ENCODE results near the gene LHPP. TPM values are rescaled to one million over a fixed set of nuclear protein-coding genes. Genes with fewer than 3 reads are reported as not detected.

The LHPP gene
- total RNA-seq, 1 donor from 2014 or later = 15.3 TPM

- Mint-ChIP-seq H3K36me3 (ENCODE audit: low read depth) (peaks cover 2% of the 10 kb centered on the region), H3K9me3 (ENCODE audit: low read depth) (no peaks in the 10 kb centered on the region), H3K4me1 (ENCODE audit: low read depth) (no peaks in the 10 kb centered on the region), H3K4me3 (ENCODE audit: unreplicated experiment) (no peak overlapping the region), H3K27ac (ENCODE audit: unreplicated experiment) (no peak overlapping the region), H3K27me3 (ENCODE audit: low read depth) (no peaks in the 10 kb centered on the region)
- TF ChIP-seq CTCF (IDR thresholded peaks at IDR 0.05) = no peak
- no peak for DNase-seq (ENCODE audit: low spot score)
Measured at GRCh38 chr10:124478515-124478914, 16.9 kb downstream of the LHPP start.

GRCh38 chr10:124480860-124481259, 19.2 kb downstream of the LHPP start:
- DNase-seq (ENCODE audit: low spot score) = no peak
- Mint-ChIP-seq H3K36me3 (ENCODE audit: low read depth) (peaks cover 2% of the 10 kb centered on the region), H3K9me3 (ENCODE audit: low read depth) (no peaks in the 10 kb centered on the region), H3K27ac (ENCODE audit: unreplicated experiment) (no peak overlapping the region), H3K27me3 (ENCODE audit: low read depth) (no peaks in the 10 kb centered on the region), H3K4me3 (ENCODE audit: unreplicated experiment) (no peak overlapping the region), H3K4me1 (ENCODE audit: low read depth) (no peaks in the 10 kb centered on the region)
- TF ChIP-seq CTCF (IDR thresholded peaks at IDR 0.05) = no peak

DNA sequence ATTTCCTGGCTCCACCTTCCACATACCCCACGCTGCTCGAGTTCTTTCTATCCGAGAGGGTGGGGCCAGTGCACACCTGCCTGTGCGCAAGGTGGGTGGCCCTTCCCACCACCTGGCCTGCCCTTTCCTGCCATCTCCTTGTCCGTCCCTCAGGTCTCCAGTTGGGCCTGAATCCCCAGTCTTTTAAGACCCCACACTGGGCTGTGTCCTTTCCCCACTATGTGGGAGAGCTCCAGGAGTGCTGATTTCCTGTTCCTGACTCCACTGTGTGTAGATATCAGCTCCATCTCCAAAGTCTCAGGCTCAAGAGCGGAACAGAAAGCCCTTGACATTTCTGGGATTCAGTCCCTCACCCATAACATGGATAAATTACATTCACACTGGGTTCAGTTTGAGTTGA, 20.1 kb downstream of the LHPP start:
- H3K9me3 Mint-ChIP-seq (ENCODE audit: low read depth) = peaks cover 2% of the 10 kb centered on the region
- H3K27ac Mint-ChIP-seq (ENCODE audit: unreplicated experiment) = no peak overlapping the region
- peaks cover 2% of the 10 kb centered on the region for H3K36me3 Mint-ChIP-seq (ENCODE audit: low read depth)
- no peaks in the 10 kb centered on the region for H3K4me1 Mint-ChIP-seq (ENCODE audit: low read depth)
- no peak overlapping the region for H3K4me3 Mint-ChIP-seq (ENCODE audit: unreplicated experiment)
- no peak for TF ChIP-seq CTCF (IDR thresholded peaks at IDR 0.05)
- H3K27me3 Mint-ChIP-seq (ENCODE audit: low read depth) = no peaks in the 10 kb centered on the region
- DNase-seq (ENCODE audit: low spot score) = no peak

GRCh38 chr10:124482236-124482800, 20.7 kb downstream of the LHPP start:
- H3K27me3 Mint-ChIP-seq (ENCODE audit: low read depth) = no peaks in the 10 kb centered on the region
- TF ChIP-seq CTCF (IDR thresholded peaks at IDR 0.05) = no peak
- H3K9me3 Mint-ChIP-seq (ENCODE audit: low read depth) = peaks cover 2% of the 10 kb centered on the region
- H3K4me1 Mint-ChIP-seq (ENCODE audit: low read depth) = no peaks in the 10 kb centered on the region
- no peak overlapping the region for H3K4me3 Mint-ChIP-seq (ENCODE audit: unreplicated experiment)
- H3K36me3 Mint-ChIP-seq (ENCODE audit: low read depth) = peaks cover 2% of the 10 kb centered on the region
- no peak for DNase-seq (ENCODE audit: low spot score)
- H3K27ac Mint-ChIP-seq (ENCODE audit: unreplicated experiment) = no peak overlapping the region

DNA sequence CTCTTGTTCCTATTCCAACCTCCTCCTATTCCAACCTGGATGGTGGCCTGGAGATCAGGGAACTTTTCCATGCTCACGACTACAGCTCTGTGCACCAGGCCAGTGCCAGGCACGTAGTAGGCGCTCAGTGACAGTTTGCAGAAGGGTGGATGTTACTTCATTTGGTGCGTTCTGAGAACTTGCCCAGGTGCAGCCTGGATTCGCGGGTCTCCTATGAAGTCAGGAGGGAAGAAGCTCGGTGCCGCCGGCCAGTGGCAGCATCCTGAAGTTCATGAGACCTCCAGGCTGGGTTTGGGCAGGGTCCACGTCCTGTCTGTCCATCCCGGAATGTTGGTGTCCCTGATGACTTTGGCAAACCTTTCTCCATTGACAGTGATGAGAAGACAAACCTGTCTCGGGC, 21.3 kb downstream of the LHPP start:
- Mint-ChIP-seq H3K9me3 (ENCODE audit: low read depth) (peaks cover 2% of the 10 kb centered on the region), H3K27ac (ENCODE audit: unreplicated experiment) (no peak overlapping the region), H3K4me1 (ENCODE audit: low read depth) (no peaks in the 10 kb centered on the region), H3K36me3 (ENCODE audit: low read depth) (peaks cover 2% of the 10 kb centered on the region), H3K27me3 (ENCODE audit: low read depth) (no peaks in the 10 kb centered on the region), H3K4me3 (ENCODE audit: unreplicated experiment) (no peak overlapping the region)
- DNase-seq (ENCODE audit: low spot score) = no peak
- no peak for TF ChIP-seq CTCF (IDR thresholded peaks at IDR 0.05)
